Keratinocyte (primary cell): ENCODE data around the gene ANO2.

Experiments
- EZH2 ChIP-seq: IDR thresholded peaks from one replicate; pipeline ENCODE4 v1.6.1; 2012; ENCODE audit warnings: inconsistent platforms, mild to moderate bottlenecking, low read length, moderate library complexity
- TF ChIP-seq, protein P1 (sequence below), 3 experiments: IDR thresholded peaks in 1 of 3; conservative IDR thresholded peaks in 1 of 3; optimal IDR thresholded peaks in 1 of 3; 2 replicates in 2 of 3; 3 replicates in 1 of 3; pipeline versions ENCODE3 to v1.5.1; 2011; ENCODE audit warnings: low read length in 3 of 3, mild to moderate bottlenecking in 3 of 3, moderate library complexity in 2 of 3, control low read depth in 1 of 3, inconsistent platforms in 1 of 3; ENCODE audit not compliant: insufficient read depth in 2 of 3; ENCODE audit errors: extremely low read depth in 1 of 3

DNA sequence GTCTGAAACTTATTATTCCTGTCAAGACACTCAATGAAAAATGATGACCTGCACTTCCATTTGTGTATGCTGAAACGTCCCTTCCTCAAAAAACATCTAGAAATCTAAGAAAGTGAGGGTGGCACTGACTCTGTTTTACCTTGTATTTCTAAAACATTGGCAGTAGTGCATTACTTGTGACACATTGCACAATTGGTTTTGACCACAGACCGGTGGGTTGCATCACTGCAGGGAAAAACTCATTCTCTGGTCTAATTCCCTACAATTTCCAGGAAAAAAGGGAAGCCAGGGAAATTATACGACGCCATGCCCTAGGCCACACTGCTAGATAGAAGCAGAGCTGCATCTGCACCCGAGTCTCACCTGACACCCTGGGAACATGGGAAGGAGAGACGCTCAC lies 356.5 kb downstream of the ANO2 start:
- TF ChIP-seq, protein P1, sequence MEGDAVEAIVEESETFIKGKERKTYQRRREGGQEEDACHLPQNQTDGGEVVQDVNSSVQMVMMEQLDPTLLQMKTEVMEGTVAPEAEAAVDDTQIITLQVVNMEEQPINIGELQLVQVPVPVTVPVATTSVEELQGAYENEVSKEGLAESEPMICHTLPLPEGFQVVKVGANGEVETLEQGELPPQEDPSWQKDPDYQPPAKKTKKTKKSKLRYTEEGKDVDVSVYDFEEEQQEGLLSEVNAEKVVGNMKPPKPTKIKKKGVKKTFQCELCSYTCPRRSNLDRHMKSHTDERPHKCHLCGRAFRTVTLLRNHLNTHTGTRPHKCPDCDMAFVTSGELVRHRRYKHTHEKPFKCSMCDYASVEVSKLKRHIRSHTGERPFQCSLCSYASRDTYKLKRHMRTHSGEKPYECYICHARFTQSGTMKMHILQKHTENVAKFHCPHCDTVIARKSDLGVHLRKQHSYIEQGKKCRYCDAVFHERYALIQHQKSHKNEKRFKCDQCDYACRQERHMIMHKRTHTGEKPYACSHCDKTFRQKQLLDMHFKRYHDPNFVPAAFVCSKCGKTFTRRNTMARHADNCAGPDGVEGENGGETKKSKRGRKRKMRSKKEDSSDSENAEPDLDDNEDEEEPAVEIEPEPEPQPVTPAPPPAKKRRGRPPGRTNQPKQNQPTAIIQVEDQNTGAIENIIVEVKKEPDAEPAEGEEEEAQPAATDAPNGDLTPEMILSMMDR (optimal IDR thresholded peaks at IDR 0.05 in 1 of 3, IDR thresholded peaks at IDR 0.05 in 1 of 3, conservative IDR thresholded peaks at IDR 0.05 in 1 of 3; ENCODE audit: extremely low read depth in 1 of 3, insufficient read depth in 2 of 3, low read length in 3 of 3) = no peak
- TF ChIP-seq EZH2 = no peak
